H1 (cell line): Measurements from ENCODE around the gene XNDC1N. TPM values are rescaled to one million over a fixed set of nuclear protein-coding genes. Genes with fewer than 3 reads are reported as not detected.

ENCODE experiments used
- ATF2 ChIP-seq: IDR thresholded peaks from 2 replicates; pipeline ENCODE4 v1.6.1; 2012; ENCODE audit warnings: low read length, inconsistent platforms
- CHD7 ChIP-seq: fragments of 300-600 bp; sonication (generic); IDR thresholded peaks from 2 replicates; pipeline ENCODE4 v1.7.1; 2012; ENCODE audit warnings: low read length, moderate library complexity, mild to moderate bottlenecking, inconsistent platforms; ENCODE audit not compliant: insufficient replicate concordance
- HDAC6 ChIP-seq: IDR thresholded peaks from one replicate; pipeline ENCODE4 v1.7.1; 2012; ENCODE audit warnings: low read depth, mild to moderate bottlenecking, inconsistent platforms, low read length, moderate library complexity
- KDM4A ChIP-seq: IDR thresholded peaks from one replicate; pipeline ENCODE4 v1.7.1; 2012; ENCODE audit warnings: low read depth, mild to moderate bottlenecking, moderate library complexity, low read length, inconsistent platforms; ENCODE audit not compliant: severe bottlenecking
- NANOG ChIP-seq: IDR thresholded peaks from 2 replicates; pipeline ENCODE4 v1.6.1; 2011; ENCODE audit warnings: low read length, low read depth, mild to moderate bottlenecking, inconsistent platforms; ENCODE audit not compliant: insufficient read depth, poor library complexity, severe bottlenecking
- RAD21 ChIP-seq, 2 experiments: IDR thresholded peaks in 1 of 2; conservative IDR thresholded peaks in 1 of 2; 2 replicates each; pipeline ENCODE4 v1.6.1; 2011; ENCODE audit warnings: low read depth in 2 of 2, low read length in 2 of 2, improper control_type of control experiment in 1 of 2, inconsistent platforms in 1 of 2, mild to moderate bottlenecking in 1 of 2, moderate library complexity in 1 of 2
- SAP30 ChIP-seq: fragments of 300-600 bp; sonication (generic); IDR thresholded peaks from 2 replicates; pipeline ENCODE4 v1.7.1; 2012; ENCODE audit warnings: low read length, moderate library complexity, mild to moderate bottlenecking, inconsistent platforms; ENCODE audit not compliant: insufficient read depth, insufficient replicate concordance
- polyA plus RNA-seq, 7 experiments: library from polyadenylated mRNA; depleted of rRNA in 3 of 7; stranded (reverse) in 5 of 7; unstranded in 2 of 7; fragments of >200 nt in 5 of 7; fragments of 200-250 nt in 2 of 7; gene quantifications; 1 replicate in 5 of 7; 2 replicates in 1 of 7; 4 replicates in 1 of 7; pipeline versions ENCODE4 v1.2.1 to v1.2.3, GENCODE V29; 2011 to 2013; ENCODE audit warnings: missing spikeins in 2 of 7, mixed read lengths in 2 of 7
- total RNA-seq: library from RNA; stranded (reverse); fragmentation: NEBNext Ultra II Directional; extraction: Animal tissue kit (Norgen Biotek cat#: 25700); gene quantifications from 2 replicates; pipeline ENCODE4 v1.2.1, GENCODE V29; 2021

XNDC1N gene
- total and polyA plus RNA-seq, 2 of the 8 experiments (the other 6 are each of a cell fraction or from before 2014, with no cell fraction given), result 5.8 to 7.5 TPM

GRCh38 chr11:71928737-71929443, 496 bp upstream of the XNDC1N start, which contains the start of gene RNF121 (continued):
- no peak for TF ChIP-seq CHD7
- no peak for TF ChIP-seq RAD21 (IDR thresholded peaks at IDR 0.05 in 1 of 2, conservative IDR thresholded peaks at IDR 0.05 in 1 of 2; ENCODE audit: low read depth in 2 of 2, low read length in 2 of 2)
- TF ChIP-seq SAP30, result peak; percentile 87
- TF ChIP-seq ATF2, result 0 out of 2 replicates have a peak, but pooled peaks have one; percentile 49
- TF ChIP-seq KDM4A, result peak; percentile 73
- TF ChIP-seq NANOG, result no peak
- TF ChIP-seq HDAC6, result no peak
